NB4 (cell line): Measurements from ENCODE around the gene KBTBD13.

Source experiments
- DNase-seq: peaks from one replicate; pipeline ENCODE4 v3.0.0; 2010; ENCODE audit warnings: low read depth
- H3K4me3 ChIP-seq: one replicate; pipeline ENCODE4 v1.5.1; 2011; ENCODE audit warnings: mild to moderate bottlenecking, low read depth, low read length, moderate library complexity
- CTCF ChIP-seq: IDR thresholded peaks from one replicate; pipeline ENCODE4 v1.5.1; 2012; ENCODE audit warnings: low read depth, low read length
- MAX ChIP-seq: IDR thresholded peaks from 2 replicates; pipeline ENCODE4 v1.6.1; 2011; ENCODE audit warnings: low read depth, low read length
- MYC ChIP-seq: IDR thresholded peaks from 2 replicates; pipeline ENCODE4 v1.6.1; 2011; ENCODE audit warnings: low read depth, low read length
- POLR2A ChIP-seq: IDR thresholded peaks from 2 replicates; pipeline ENCODE4 v1.6.1; 2011; ENCODE audit warnings: mild to moderate bottlenecking; ENCODE audit not compliant: insufficient read length; ENCODE audit errors: extremely low read depth

Gene KBTBD13

GRCh38 chr15:65049418-65049840 is 27.1 kb upstream of the KBTBD13 start:
- TF ChIP-seq CTCF = no peak
- TF ChIP-seq POLR2A = no peak
- no peak for TF ChIP-seq MAX
- no peak for TF ChIP-seq MYC
- DNase-seq = peak; percentile 41
- no peak overlapping the region for H3K4me3 ChIP-seq

DNA sequence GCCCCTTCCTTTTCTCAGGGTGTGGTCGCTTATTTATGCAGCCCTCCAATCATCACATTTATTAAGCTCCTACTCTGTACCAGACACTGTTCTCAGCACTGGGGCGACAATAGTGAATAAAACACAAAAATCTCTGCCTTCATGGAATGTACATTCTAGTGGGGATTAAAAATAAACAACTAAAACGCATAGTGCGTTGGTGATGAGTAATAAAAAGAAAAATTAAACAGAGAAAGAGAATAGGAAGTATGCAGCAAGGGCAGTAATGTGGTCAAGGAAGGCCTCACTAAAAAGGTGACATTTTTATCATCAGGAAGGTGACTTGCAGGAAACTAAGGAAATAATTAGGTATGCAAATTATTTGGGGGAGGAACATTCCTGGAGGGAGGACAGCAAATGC is 26.3 kb upstream of the KBTBD13 start:
- TF ChIP-seq POLR2A = no peak
- TF ChIP-seq MAX = no peak
- TF ChIP-seq MYC = no peak
- no peak for TF ChIP-seq CTCF
- H3K4me3 ChIP-seq = no peak overlapping the region
- DNase-seq = no peak

DNA sequence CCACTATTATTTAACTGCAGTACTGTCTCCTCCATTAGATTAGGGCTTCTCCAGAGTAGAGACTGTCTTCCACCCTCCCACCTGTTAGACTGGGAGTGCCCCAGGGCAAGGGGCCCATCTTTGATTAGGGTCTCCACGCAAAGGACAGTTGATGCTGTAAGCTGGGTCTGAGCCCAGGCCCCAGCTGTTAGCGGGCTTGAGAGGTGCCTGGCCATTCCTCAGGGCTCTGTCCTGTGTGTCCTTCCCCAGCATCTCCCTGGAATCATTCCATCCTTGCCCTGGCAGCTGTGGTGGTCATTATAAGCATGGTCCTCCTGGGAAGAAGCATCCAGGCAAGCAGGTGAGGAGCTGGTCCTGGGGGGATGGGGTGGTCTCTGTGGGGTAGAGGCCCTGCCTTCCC is 25.3 kb upstream of the KBTBD13 start:
- no peak for TF ChIP-seq MAX
- no peak for TF ChIP-seq CTCF
- no peak for TF ChIP-seq MYC
- no peak for TF ChIP-seq POLR2A
- H3K4me3 ChIP-seq = no peak overlapping the region
- no peak for DNase-seq

GRCh38 chr15:65052956-65053355 is 23.6 kb upstream of the KBTBD13 start:
- TF ChIP-seq CTCF (no peak), POLR2A (no peak), MAX (no peak), MYC (no peak)
- no peak for DNase-seq
- H3K4me3 ChIP-seq = no peak overlapping the region

- DNase-seq = peak; percentile 73
- no peak overlapping the region for H3K4me3 ChIP-seq
- TF ChIP-seq POLR2A = no peak
- TF ChIP-seq CTCF = peak; percentile 88
- TF ChIP-seq MYC = peak; percentile 39; the same call in 1 of the 2 replicates
- peak; percentile 70 for TF ChIP-seq MAX
Measured at GRCh38 chr15:65054333-65055200, 22.0 kb upstream of the KBTBD13 start.
